GM12801 (cell line): ENCODE data around the gene KCNT1.

Experiments
- TF ChIP-seq, protein P1 (sequence below): IDR thresholded peaks from one replicate; pipeline ENCODE4 v1.5.1; 2011; ENCODE audit warnings: control low read depth; ENCODE audit not compliant: insufficient read length; ENCODE audit errors: extremely low read depth

KCNT1 gene

GRCh38 chr9:135690836-135691570, 11.0 kb upstream of the KCNT1 start:
- TF ChIP-seq, protein P1, sequence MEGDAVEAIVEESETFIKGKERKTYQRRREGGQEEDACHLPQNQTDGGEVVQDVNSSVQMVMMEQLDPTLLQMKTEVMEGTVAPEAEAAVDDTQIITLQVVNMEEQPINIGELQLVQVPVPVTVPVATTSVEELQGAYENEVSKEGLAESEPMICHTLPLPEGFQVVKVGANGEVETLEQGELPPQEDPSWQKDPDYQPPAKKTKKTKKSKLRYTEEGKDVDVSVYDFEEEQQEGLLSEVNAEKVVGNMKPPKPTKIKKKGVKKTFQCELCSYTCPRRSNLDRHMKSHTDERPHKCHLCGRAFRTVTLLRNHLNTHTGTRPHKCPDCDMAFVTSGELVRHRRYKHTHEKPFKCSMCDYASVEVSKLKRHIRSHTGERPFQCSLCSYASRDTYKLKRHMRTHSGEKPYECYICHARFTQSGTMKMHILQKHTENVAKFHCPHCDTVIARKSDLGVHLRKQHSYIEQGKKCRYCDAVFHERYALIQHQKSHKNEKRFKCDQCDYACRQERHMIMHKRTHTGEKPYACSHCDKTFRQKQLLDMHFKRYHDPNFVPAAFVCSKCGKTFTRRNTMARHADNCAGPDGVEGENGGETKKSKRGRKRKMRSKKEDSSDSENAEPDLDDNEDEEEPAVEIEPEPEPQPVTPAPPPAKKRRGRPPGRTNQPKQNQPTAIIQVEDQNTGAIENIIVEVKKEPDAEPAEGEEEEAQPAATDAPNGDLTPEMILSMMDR = no peak

DNA sequence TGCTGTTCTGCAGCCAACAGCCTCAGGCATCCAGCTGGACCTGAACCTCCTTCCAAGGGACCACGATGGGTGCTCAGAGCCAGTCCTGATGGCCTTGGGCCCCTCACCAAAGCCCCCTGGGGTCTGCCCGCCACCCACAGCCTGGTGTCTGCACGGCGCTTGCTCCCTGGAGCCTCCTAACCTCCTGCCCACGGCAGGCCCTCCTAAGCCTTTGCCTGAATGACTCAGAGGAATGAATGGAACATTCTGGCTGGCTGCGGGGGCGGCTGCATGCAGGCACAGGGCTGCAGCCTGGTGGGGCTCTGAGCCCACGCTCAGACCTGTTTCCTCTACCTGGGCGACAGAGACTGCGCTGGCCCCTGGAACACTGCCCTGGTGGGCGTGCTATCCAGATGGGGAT, 9.6 kb upstream of the KCNT1 start:
- TF ChIP-seq, protein P1 = no peak

DNA sequence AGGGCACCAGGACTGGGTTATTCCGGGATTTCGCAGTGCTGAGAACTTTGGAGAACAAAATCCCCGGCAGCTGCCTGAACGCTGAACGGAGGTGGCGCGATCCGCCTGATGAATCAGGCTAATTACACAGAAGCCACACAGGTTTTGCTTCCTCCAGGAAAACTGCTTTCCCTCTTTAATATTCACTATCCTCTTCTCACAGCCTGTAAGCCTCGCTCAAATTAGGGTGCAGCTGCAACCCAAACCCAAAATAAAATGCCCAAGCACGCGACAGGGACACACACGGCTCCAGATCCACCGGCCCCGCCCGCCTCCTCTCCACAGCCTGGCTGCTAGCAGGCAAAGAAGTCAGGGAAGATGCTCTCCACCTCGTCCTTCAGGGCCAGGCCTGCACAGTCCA, 8.7 kb upstream of the KCNT1 start:
- TF ChIP-seq, protein P1 = no peak

GRCh38 chr9:135693771-135694170, 8.2 kb upstream of the KCNT1 start:
- TF ChIP-seq, protein P1 = no peak

GRCh38 chr9:135694414-135694813, 7.6 kb upstream of the KCNT1 start:
- TF ChIP-seq, protein P1 = no peak

DNA sequence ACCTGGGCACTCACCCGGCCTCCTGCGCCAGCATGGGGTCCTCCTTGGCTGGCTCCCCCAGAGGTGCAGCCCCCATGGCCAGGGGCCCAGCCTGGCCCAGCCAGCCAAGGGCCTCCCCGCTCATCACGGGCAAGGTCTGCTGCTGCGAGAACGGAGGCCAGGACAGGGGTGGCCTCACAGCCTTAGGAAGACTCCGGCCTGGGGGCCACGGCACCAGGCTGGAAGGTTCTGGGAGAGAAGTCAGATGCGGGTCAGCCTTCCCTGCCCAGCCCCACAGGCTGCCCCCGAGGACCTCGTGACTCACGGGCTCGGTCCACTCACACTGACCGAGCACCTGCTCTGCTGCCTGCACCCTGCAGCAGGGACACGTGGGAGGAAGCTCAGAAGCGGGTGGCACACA, 6.9 kb upstream of the KCNT1 start:
- TF ChIP-seq, protein P1 = no peak

DNA sequence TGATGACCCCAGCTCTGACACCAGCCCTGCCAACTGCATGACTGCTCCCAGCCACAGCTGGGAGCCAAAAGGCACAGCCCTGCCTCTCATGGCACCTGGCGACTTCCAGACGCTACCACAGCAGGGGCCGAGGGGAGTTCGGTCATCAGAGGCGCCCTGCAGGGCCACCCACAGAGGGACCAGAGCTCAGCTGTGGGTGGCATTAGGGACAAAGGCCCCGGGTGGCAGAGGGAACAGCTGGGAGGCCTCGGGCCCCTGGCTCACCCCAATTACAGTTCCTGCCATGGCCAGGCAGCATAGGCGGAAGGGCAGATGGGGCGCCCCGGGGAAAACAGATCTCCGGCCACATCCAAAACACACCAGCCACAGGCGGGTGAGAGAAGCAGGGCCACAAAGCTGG, 6.3 kb upstream of the KCNT1 start:
- TF ChIP-seq, protein P1 = no peak

GRCh38 chr9:135696446-135696845, 5.5 kb upstream of the KCNT1 start:
- TF ChIP-seq, protein P1 = no peak
